Loucy (cell line): ENCODE results near the gene LY6G6F.

Experiments used
- H2AFZ ChIP-seq: fragments of 200-600 bp; sonication (generic); 2 replicates; pipeline ENCODE4 v1.6.0; 2016; ENCODE audit warnings: antibody characterized with exemption, mild to moderate bottlenecking, low read length, moderate library complexity
- H3F3A ChIP-seq: fragments of 200-600 bp; 2 replicates; pipeline ENCODE4 v1.6.0; 2016; ENCODE audit warnings: antibody characterized with exemption, low read depth, mild to moderate bottlenecking
- H3K27me3 ChIP-seq: fragments of 200-600 bp; sonication (generic); 2 replicates; pipeline ENCODE4 v1.6.1; 2014; ENCODE audit warnings: low read length, mild to moderate bottlenecking; ENCODE audit not compliant: insufficient read depth, poor library complexity, severe bottlenecking
- H3K36me3 ChIP-seq: fragments of 200-600 bp; sonication (generic); 2 replicates; pipeline ENCODE4 v1.6.1; 2016; ENCODE audit warnings: low read length; ENCODE audit not compliant: insufficient read depth
- H3K4me1 ChIP-seq: fragments of 200-600 bp; sonication (generic); 2 replicates; pipeline ENCODE4 v1.5.1; 2014; ENCODE audit warnings: low read length, mild to moderate bottlenecking; ENCODE audit not compliant: insufficient read depth, poor library complexity, severe bottlenecking
- H3K4me2 ChIP-seq: fragments of 200-600 bp; sonication (generic); 2 replicates; pipeline ENCODE4 v1.6.0; 2014; ENCODE audit warnings: antibody characterized with exemption, low read length, low read depth, mild to moderate bottlenecking; ENCODE audit not compliant: poor library complexity, severe bottlenecking
- H3K4me3 ChIP-seq: fragments of 200-600 bp; sonication (generic); 2 replicates; pipeline ENCODE4 v1.5.1; 2014; ENCODE audit warnings: low read length, mild to moderate bottlenecking, mixed read lengths; ENCODE audit not compliant: poor library complexity, severe bottlenecking
- H3K79me2 ChIP-seq: fragments of 200-600 bp; sonication (generic); 2 replicates; pipeline ENCODE4 v1.6.1; 2014; ENCODE audit warnings: low read length; ENCODE audit not compliant: insufficient read depth
- H3K9ac ChIP-seq: fragments of 200-600 bp; sonication (generic); 2 replicates; pipeline ENCODE4 v1.6.0; 2014; ENCODE audit warnings: mild to moderate bottlenecking, low read depth, low read length, moderate library complexity; ENCODE audit not compliant: poor library complexity, severe bottlenecking
- H3K9me2 ChIP-seq: fragments of 200-600 bp; sonication (generic); replicated peaks from 2 replicates; pipeline ENCODE4 v1.6.1; 2016; ENCODE audit warnings: low read depth, low read length, mixed read lengths
- H3K9me3 ChIP-seq: fragments of 200-600 bp; sonication (generic); 2 replicates; pipeline ENCODE4 v1.6.1; 2014; ENCODE audit warnings: mild to moderate bottlenecking, antibody characterized with exemption, low read length, low read depth; ENCODE audit not compliant: insufficient read depth
- H4K20me1 ChIP-seq: fragments of 200-600 bp; sonication (generic); 2 replicates; pipeline ENCODE4 v1.6.0; 2014; ENCODE audit warnings: antibody characterized with exemption, low read length, mild to moderate bottlenecking; ENCODE audit not compliant: insufficient read depth, poor library complexity, severe bottlenecking
- EZH2phosphoT487 ChIP-seq: fragments of 200-600 bp; IDR thresholded peaks from 2 replicates; pipeline ENCODE4 v1.6.1; 2018; ENCODE audit warnings: antibody characterized with exemption, mild to moderate bottlenecking, moderate library complexity, borderline replicate concordance
- TF ChIP-seq, protein P1 (sequence below): fragments of 200-600 bp; sonication (generic); conservative IDR thresholded peaks from 2 replicates; pipeline ENCODE4 v1.5.1; 2014; ENCODE audit warnings: mild to moderate bottlenecking, antibody characterized with exemption, low read length

The LY6G6F gene

DNA sequence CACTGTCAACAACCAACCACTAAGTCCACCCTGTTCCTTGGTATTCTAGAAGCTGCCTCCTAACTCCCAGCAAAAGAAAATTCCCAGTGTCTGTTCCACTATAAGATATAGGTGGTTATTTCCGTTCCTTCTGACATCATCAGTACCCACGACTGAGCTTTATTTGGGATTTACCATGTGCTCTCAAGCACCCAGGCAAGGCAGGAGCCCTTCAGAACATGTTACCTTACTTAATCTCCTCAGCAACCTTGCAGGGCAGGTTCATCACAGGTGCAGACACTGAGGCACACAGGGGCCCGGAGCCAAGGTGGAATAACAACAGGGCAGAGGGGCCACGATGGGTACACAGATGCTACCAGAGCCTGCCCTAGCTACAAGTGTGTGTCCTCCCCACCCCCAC is 14.3 kb upstream of the LY6G6F start:
- Histone ChIP-seq H3K9ac (no peak overlapping the region), H3K4me1 (no peaks in the 10 kb centered on the region), H3K4me3 (no peak overlapping the region), H3K9me3 (no peaks in the 10 kb centered on the region), H2AFZ (no peak overlapping the region), H3F3A (no peaks in the 10 kb centered on the region), H3K9me2 (no peaks in the 10 kb centered on the region), H3K27me3 (no peaks in the 10 kb centered on the region), H3K4me2 (no peak overlapping the region), H3K79me2 (no peaks in the 10 kb centered on the region), H3K36me3 (peaks cover 83% of the 10 kb centered on the region; the same call in 1 of the 2 replicates), H4K20me1 (no peaks in the 10 kb centered on the region)
- TF ChIP-seq, protein P1, sequence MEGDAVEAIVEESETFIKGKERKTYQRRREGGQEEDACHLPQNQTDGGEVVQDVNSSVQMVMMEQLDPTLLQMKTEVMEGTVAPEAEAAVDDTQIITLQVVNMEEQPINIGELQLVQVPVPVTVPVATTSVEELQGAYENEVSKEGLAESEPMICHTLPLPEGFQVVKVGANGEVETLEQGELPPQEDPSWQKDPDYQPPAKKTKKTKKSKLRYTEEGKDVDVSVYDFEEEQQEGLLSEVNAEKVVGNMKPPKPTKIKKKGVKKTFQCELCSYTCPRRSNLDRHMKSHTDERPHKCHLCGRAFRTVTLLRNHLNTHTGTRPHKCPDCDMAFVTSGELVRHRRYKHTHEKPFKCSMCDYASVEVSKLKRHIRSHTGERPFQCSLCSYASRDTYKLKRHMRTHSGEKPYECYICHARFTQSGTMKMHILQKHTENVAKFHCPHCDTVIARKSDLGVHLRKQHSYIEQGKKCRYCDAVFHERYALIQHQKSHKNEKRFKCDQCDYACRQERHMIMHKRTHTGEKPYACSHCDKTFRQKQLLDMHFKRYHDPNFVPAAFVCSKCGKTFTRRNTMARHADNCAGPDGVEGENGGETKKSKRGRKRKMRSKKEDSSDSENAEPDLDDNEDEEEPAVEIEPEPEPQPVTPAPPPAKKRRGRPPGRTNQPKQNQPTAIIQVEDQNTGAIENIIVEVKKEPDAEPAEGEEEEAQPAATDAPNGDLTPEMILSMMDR = no peak
- TF ChIP-seq EZH2phosphoT487 = no peak

DNA sequence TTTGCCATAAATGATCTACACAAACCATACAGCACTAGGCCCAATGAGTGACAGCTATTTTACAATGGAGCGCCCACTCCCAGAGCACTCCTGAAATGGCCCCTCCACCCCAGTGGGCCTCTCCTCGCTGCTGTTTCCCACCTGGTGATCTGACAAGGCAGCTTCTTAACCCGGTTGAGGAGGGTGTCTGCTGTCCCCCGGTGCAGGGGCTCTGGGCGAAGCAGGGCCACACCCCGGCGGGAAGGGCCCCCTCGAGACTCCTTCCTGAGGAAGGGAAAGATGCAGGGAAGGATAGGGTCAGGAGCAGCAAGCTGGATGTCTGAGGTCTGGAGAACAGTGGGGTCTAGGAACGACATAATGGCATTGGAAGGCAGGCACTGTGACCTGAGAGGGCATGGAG is 13.8 kb upstream of the LY6G6F start:
- Histone ChIP-seq H3K36me3 (peaks cover 78% of the 10 kb centered on the region; the same call in 1 of the 2 replicates), H3F3A (no peaks in the 10 kb centered on the region), H3K9ac (no peak overlapping the region), H2AFZ (no peak overlapping the region), H3K79me2 (0 out of 2 replicates have a peak, but pooled peaks cover 5% of the 10 kb centered on the region), H3K4me1 (peaks cover 3% of the 10 kb centered on the region), H3K9me2 (no peaks in the 10 kb centered on the region), H3K4me3 (no peak overlapping the region), H3K27me3 (no peaks in the 10 kb centered on the region), H3K4me2 (no peak overlapping the region), H4K20me1 (no peaks in the 10 kb centered on the region), H3K9me3 (no peaks in the 10 kb centered on the region)
- no peak for TF ChIP-seq EZH2phosphoT487
- TF ChIP-seq, protein P1 = no peak

DNA sequence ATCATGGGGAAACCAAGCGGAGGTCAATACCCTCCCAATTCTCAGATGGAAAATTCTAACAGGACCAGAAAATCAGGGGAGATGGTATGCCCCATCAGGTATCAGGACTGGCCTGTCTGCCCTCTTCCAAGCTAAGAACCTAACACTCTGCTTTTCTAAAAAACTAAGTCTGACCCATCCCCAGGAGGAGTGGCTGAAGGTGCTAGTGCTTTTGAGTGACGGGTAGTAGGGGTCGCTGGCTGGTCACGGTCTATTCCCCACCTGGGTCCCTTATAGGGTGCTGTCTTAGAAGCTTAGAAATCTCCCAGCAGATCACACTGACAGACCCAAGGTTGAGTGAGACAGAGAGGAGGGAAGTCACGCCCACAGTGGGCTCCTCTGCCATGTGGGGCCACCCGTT is 13.1 kb upstream of the LY6G6F start:
- no peak for TF ChIP-seq EZH2phosphoT487
- TF ChIP-seq, protein P1 = no peak
- H3K4me2 ChIP-seq = no peak overlapping the region
- peaks cover 7% of the 10 kb centered on the region for H3K4me1 ChIP-seq
- no peaks in the 10 kb centered on the region for H3K9me3 ChIP-seq
- peaks cover 71% of the 10 kb centered on the region; the same call in 1 of the 2 replicates for H3K36me3 ChIP-seq
- no peaks in the 10 kb centered on the region for H3K9me2 ChIP-seq
- no peak overlapping the region for H3K9ac ChIP-seq
- 0 out of 2 replicates have a peak, but pooled peaks cover 8% of the 10 kb centered on the region for H3K79me2 ChIP-seq
- H2AFZ ChIP-seq = no peak overlapping the region
- no peaks in the 10 kb centered on the region for H3F3A ChIP-seq
- no peaks in the 10 kb centered on the region for H3K27me3 ChIP-seq
- no peak overlapping the region for H3K4me3 ChIP-seq
- H4K20me1 ChIP-seq = no peaks in the 10 kb centered on the region
